Measurements from ENCODE around the gene NPM3.

The NPM3 gene

GRCh38 chr10:101773923-101774588 lies 9.2 kb downstream of the NPM3 start:
- no peak for DNase-seq

- DNase-seq: no peak
Observed at GRCh38 chr10:101772895-101773761, 10.1 kb downstream of the NPM3 start.

GRCh38 chr10:101772017-101772894 lies 11.0 kb downstream of the NPM3 start:
- DNase-seq: no peak

- DNase-seq: no peak
Observed at GRCh38 chr10:101771380-101771779, 11.9 kb downstream of the NPM3 start.

- no peak for DNase-seq
Observed at GRCh38 chr10:101770331-101771215, 12.7 kb downstream of the NPM3 start.

DNA sequence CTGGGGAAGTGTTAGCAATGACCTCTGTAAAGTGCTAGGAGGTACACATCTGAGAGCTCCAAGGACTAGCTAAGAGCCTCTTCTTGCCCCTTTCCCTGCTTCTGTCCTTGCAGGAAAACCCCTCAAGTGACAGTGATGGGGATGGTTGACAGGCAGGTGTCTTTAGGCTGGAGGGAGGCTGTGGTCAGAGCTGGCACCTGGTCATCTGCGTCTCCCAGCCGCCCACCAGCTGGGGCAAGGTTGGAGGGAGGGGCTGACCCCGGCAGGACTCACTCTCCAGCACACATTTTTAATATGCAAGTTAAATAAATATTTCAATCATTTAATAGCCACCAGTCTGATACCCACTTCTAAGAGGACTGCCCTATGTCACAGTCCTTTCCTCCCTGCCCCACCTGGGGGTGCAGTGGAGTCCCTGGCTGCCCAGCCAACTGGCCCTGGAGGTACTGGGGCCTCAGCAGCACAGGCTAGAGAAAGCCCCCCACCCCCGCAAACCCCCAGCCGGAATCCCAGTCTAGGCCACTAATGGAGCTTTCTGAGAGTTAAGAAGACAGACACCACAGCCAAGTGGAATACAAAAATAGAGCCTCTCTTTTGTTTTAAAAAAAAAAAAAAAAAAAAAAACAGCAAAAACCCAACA lies 13.6 kb downstream of the NPM3 start:
- DNase-seq: no peak

DNA sequence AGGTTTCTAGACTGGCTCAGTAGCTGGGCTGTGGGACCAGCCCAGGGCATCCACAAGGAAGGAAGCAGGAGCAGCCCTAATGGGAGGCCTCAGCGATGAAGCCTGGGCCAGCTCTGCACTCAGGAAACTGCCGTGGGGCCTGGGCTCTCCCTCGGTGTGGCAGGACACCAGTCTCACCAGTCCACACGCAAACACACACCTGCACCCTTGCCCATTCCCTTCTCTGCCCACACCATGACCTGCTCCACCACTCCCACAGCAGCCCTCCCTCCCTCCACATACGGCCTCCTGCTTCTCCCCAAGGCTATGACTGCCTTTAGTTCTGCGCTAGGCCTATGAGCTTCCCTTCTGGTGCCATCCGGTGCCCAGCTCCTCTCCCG lies 14.5 kb downstream of the NPM3 start:
- no peak for DNase-seq

- no peak for DNase-seq
Observed at GRCh38 chr10:101767966-101768790, 15.1 kb downstream of the NPM3 start.

- no peak for DNase-seq
Observed at GRCh38 chr10:101767600-101767945, 15.7 kb downstream of the NPM3 start.

GRCh38 chr10:101766753-101767599 lies 16.3 kb downstream of the NPM3 start:
- no peak for DNase-seq

GRCh38 chr10:101766306-101766705 lies 16.9 kb downstream of the NPM3 start:
- no peak for DNase-seq

- DNase-seq: no peak
Observed at GRCh38 chr10:101763141-101763846, 20.0 kb downstream of the NPM3 start.

DNA sequence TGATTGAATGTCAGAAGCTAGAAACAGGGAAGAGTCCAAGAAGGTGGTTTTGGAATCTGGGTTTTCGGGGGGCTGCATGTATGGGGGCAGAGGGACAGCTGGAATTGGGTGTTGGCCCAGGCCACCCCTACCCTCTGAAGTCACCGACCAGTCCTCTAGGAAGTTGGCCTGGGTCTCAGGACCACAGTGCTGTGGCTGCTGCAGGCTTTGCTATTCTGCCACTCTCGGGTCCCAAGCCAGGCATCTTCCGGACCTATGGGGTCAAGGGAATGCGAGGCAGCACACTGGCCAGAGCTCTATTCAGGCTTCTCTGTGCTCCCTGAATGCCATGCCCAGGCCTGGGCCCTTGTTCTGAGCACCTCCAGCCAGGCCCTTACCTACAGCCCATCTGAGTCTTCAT lies 20.5 kb downstream of the NPM3 start:
- DNase-seq: no peak

DNA sequence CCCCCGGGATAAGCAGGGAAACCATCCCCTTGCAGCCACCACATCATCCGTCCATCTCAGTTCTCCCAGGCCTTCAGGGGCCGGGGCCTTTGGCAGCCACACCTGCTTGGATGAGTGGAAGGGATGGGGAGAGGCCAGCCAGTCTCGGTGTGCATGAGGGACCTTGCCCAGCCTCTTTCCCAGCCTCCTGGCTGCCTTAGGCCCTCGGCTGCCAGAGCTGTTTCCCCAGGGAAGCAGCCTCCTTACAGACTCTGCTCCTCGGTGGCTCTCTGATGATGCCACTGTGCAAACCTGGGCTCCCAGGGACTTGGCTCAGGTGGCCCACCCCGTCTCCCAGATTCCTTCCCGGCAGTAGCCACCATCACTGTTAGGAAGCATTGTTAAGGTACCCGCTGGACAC lies 22.0 kb downstream of the NPM3 start:
- no peak for DNase-seq

DNA sequence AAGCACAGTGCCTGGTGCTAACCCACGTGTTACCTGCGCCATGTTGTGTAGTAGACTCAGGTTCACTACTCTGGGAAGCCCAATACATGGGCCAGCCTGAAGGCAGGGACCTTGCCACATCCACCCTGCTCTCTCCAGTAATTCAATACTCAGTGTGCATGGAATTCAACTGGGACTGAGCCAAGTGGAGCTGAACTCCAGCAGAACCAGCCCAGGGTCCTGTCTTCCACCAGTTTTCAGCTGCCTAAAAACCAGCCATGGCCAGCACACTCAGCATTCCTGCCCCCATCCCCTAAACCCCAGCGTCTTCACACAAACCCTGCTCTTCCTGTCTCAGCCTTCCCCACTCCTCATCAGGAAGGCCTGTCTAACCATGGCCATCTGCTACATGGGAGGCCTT lies 22.7 kb downstream of the NPM3 start:
- no peak for DNase-seq

- no peak for DNase-seq
Observed at GRCh38 chr10:101759309-101760247, 23.7 kb downstream of the NPM3 start.

GRCh38 chr10:101758858-101759257 lies 24.4 kb downstream of the NPM3 start:
- DNase-seq: no peak

DNA sequence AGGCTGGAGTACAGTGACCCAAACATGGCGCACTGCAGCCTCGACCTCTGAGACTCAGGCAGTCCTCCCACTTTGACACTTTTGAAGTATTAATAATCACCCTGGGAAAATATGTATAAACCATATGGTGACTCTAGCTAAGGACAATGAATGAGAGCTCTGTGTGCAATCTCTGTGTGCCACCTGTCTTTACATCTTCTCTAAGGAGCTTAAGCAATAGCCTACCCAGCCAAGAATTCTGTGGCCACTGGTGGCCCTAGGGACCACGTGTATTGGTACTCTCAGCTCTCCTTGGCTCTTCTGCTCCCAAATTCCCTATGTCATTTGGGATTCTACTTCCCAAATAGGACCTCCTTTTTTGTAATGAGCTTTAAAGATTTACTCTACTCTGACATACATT lies 31.0 kb downstream of the NPM3 start:
- no peak for DNase-seq

Data from NCI-H2081 treated with DMSO at 0.1 percent for 48 hours (cell line).